Activated CD8-positive, alpha-beta T cell treated with anti-CD3 and anti-CD28 coated beads for 36 hours (primary cell): ENCODE data around the gene ADISSP. TPM values are rescaled to one million over a fixed set of nuclear protein-coding genes. Genes with fewer than 3 reads are reported as not detected.

Experiments
- ATAC-seq: fragments of 200-7000 bp; cut with Tn5 transposase; one replicate; pipeline ENCODE4 v1.10.0; 2021; ENCODE audit warnings: mild to moderate bottlenecking, moderate library complexity
- CTCF ChIA-PET: fragments of 350-600 bp; sonication (Branson Sonifier 250); formaldehyde crosslinking; loops from one replicate; lab custom pipeline; 2021; ENCODE audit warnings: antibody characterized with exemption; lab: Charles Lee
- POLR2A ChIA-PET: fragments of 350-600 bp; sonication (Branson Sonifier 250); formaldehyde crosslinking; loops from one replicate; lab custom pipeline; 2021; ENCODE audit warnings: antibody characterized with exemption; lab: Charles Lee
- DNase-seq: peaks from one replicate; pipeline ENCODE4 v3.0.0-alpha.2; 2020
- H3K27ac Mint-ChIP-seq: one replicate; pipeline ENCODE4 v1.8.0; 2021; ENCODE audit warnings: mild to moderate bottlenecking, mixed read lengths
- H3K27me3 Mint-ChIP-seq: one replicate; pipeline ENCODE4 v1.8.0; 2021; ENCODE audit warnings: mixed read lengths
- H3K36me3 Mint-ChIP-seq: one replicate; pipeline ENCODE4 v1.8.0; 2021; ENCODE audit warnings: low read depth, mixed read lengths
- H3K4me1 Mint-ChIP-seq: one replicate; pipeline ENCODE4 v1.8.0; 2021; ENCODE audit warnings: low read depth, mixed read lengths
- H3K4me3 Mint-ChIP-seq: one replicate; pipeline ENCODE4 v1.8.0; 2021; ENCODE audit warnings: mild to moderate bottlenecking, moderate library complexity, mixed read lengths
- H3K9me3 Mint-ChIP-seq: one replicate; pipeline ENCODE4 v1.8.0; 2021; ENCODE audit warnings: mixed read lengths
- intact Hi-C: fragments of 100-400 bp; cut with micrococcal nuclease; formaldehyde crosslinking; loops from one replicate; pipeline ENCODE4 v1.10.0; 2022
- total RNA-seq, 2 experiments: library from RNA; stranded (reverse); gene quantifications; one replicate each; pipeline ENCODE4 v1.2.3, GENCODE V29; 2021
- TF ChIP-seq, protein P1 (sequence below): fragments of 200-600 bp; IDR thresholded peaks from one replicate; pipeline ENCODE4 v1.8.0; 2022; ENCODE audit warnings: antibody characterized with exemption, mild to moderate bottlenecking

ADISSP gene
- total RNA-seq, 2 experiments from 2014 or later: 62.5 to 66.6 TPM

DNA sequence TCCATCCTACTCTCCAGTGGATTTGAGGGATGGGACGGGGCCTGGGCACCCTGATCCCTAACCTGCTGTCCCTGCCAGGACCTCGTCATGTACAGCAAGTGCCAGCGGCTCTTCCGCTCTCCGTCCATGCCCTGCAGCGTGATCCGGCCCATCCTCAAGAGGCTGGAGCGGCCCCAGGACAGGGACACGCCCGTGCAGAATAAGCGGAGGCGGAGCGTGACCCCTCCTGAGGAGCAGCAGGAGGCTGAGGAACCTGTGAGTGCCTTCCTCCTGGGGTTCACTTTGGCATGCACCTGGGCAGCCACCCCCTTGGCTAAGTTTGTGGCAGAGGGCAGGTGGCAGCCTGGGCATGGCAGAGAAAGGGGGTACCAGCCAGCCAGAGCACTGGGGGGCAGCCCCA lies 34.3 kb upstream of the ADISSP start:
- intact Hi-C loops: no loop called here
- TF ChIP-seq, protein P1, sequence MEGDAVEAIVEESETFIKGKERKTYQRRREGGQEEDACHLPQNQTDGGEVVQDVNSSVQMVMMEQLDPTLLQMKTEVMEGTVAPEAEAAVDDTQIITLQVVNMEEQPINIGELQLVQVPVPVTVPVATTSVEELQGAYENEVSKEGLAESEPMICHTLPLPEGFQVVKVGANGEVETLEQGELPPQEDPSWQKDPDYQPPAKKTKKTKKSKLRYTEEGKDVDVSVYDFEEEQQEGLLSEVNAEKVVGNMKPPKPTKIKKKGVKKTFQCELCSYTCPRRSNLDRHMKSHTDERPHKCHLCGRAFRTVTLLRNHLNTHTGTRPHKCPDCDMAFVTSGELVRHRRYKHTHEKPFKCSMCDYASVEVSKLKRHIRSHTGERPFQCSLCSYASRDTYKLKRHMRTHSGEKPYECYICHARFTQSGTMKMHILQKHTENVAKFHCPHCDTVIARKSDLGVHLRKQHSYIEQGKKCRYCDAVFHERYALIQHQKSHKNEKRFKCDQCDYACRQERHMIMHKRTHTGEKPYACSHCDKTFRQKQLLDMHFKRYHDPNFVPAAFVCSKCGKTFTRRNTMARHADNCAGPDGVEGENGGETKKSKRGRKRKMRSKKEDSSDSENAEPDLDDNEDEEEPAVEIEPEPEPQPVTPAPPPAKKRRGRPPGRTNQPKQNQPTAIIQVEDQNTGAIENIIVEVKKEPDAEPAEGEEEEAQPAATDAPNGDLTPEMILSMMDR: no peak
- H3K9me3 Mint-ChIP-seq: no peaks in the 10 kb centered on the region
- peaks cover 79% of the 10 kb centered on the region for H3K36me3 Mint-ChIP-seq
- DNase-seq (no peak), ATAC-seq (no peak)
- H3K4me1 Mint-ChIP-seq: peaks cover 60% of the 10 kb centered on the region
- CTCF ChIA-PET: no interaction called here
- H3K27ac Mint-ChIP-seq: no peak overlapping the region
- POLR2A ChIA-PET: interaction anchor here (1.9 to 4.6 kb wide), 2 partner anchors 10 to 20 kb away, joined by 6 to 42 read pairs; partner anchors contain the start of gene SPEF1
- H3K4me3 Mint-ChIP-seq: no peak overlapping the region
- no peaks in the 10 kb centered on the region for H3K27me3 Mint-ChIP-seq

DNA sequence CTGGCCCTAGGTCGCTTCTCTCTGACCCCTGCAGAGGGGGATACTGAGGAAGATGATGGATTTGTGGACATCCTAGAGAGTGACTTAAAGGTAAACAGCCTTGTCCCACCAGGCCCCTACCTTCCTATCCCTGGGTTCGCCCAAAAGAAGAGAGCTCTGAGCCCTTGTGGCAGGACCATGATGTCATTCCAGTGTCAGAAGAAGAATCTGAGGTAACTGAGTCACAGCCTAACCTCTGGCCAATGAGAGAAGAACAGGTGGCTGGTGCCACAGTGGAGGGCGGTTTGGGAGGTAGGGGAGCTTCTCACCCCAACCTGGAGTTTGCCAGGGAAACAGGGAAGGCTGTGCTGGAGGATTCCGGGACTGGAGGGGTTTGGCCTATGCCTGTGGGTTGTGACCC lies 33.7 kb upstream of the ADISSP start:
- DNase-seq (no peak), ATAC-seq (no peak)
- POLR2A ChIA-PET: interaction anchor here (0.7 to 4.6 kb wide), 5 partner anchors 10 to 354 kb away, joined by 3 to 42 read pairs (median 6); partner anchors contain the start of gene SPEF1
- Mint-ChIP-seq H3K4me3 (no peak overlapping the region), H3K27me3 (no peaks in the 10 kb centered on the region), H3K4me1 (peaks cover 58% of the 10 kb centered on the region), H3K36me3 (peaks cover 80% of the 10 kb centered on the region), H3K9me3 (no peaks in the 10 kb centered on the region), H3K27ac (peak overlapping the region; percentile 24)
- TF ChIP-seq, protein P1: no peak
- intact Hi-C loops: no loop called here
- CTCF ChIA-PET: interaction anchor here (1.0 to 2.5 kb wide), 3 partner anchors 15 to 34 kb away, joined by 3 to 13 read pairs (median 5); partner anchors contain the start of genes ADISSP, AP5S1 and CENPB

DNA sequence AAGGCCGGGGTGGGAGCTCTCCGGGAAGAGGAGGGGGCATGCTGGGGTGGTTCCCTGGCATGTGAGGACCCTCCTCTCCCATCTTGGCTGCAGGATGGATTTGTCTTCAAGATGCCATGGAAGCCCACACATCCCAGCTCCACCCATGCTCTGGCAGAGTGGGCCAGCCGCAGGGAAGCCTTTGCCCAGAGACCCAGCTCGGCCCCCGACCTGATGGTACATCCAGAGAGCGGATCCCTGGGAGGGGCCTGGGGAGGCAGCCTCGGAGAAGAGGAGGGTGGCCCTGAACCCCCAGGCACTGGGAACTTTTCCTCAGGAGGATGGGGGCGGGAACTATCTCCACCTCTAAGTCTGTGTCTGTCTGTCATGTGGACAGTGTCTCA lies 33.3 kb upstream of the ADISSP start:
- TF ChIP-seq, protein P1: no peak
- H3K9me3 Mint-ChIP-seq: no peaks in the 10 kb centered on the region
- H3K27ac Mint-ChIP-seq: peak overlapping the region; percentile 24
- intact Hi-C loops: no loop called here
- ChIA-PET CTCF (interaction anchor here (1.0 to 2.5 kb wide), 5 partner anchors 10 to 33 kb away, joined by 3 to 13 read pairs (median 5); partner anchors contain the start of genes ADISSP, AP5S1 and CENPB), POLR2A (interaction anchor here (0.7 to 4.6 kb wide), 5 partner anchors 11 to 354 kb away, joined by 3 to 42 read pairs (median 6); partner anchors contain the start of gene SPEF1)
- H3K4me3 Mint-ChIP-seq: no peak overlapping the region
- H3K4me1 Mint-ChIP-seq: peaks cover 58% of the 10 kb centered on the region
- peaks cover 78% of the 10 kb centered on the region for H3K36me3 Mint-ChIP-seq
- ATAC-seq (no peak), DNase-seq (no peak)
- H3K27me3 Mint-ChIP-seq: no peaks in the 10 kb centered on the region

DNA sequence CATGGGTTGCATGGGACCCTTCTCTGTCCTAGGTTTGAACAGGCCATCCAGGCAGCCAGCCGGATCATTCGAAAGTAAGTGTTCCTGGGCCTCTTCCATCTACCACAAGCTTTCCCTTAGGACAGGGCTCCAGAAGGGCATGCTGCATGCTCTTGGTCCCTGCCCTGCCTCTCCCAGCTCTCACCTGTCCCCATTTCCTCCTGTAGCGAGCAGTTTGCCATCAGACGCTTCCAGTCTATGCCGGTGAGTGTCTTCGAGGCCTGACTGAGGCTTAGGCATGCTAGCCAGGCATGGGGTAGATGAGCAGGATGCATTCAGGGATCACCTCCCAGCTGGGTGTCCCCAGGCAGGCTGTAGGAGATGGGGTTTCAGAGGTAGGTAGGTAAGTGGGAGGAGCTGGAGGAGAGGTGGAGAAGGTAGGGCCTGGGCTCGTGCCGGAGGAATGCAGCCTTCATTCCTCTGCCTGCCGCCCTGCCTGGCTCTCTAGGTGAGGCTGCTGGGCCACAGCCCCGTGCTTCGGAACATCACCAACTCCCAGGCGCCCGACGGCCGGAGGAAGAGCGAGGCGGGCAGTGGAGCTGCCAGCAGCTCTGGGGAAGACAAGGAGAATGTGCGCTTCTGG lies 32.8 kb upstream of the ADISSP start:
- no peak for ATAC-seq
- peaks cover 58% of the 10 kb centered on the region for H3K4me1 Mint-ChIP-seq
- no peaks in the 10 kb centered on the region for H3K9me3 Mint-ChIP-seq
- POLR2A ChIA-PET: interaction anchor here (1.0 to 4.6 kb wide), 6 partner anchors 11 to 26 kb away, joined by 3 to 42 read pairs (median 6); partner anchors contain the start of genes AP5S1 and SPEF1
- no peak for DNase-seq
- peak overlapping the region; percentile 68 for H3K27ac Mint-ChIP-seq
- TF ChIP-seq, protein P1: no peak
- no peak overlapping the region for H3K4me3 Mint-ChIP-seq
- no peaks in the 10 kb centered on the region for H3K27me3 Mint-ChIP-seq
- peaks cover 74% of the 10 kb centered on the region for H3K36me3 Mint-ChIP-seq
- intact Hi-C loops: no loop called here
- CTCF ChIA-PET: interaction anchor here (1.0 to 2.5 kb wide), 7 partner anchors 10 to 33 kb away, joined by 3 to 13 read pairs (median 4); partner anchors contain the start of genes ADISSP, AP5S1 and CENPB

DNA sequence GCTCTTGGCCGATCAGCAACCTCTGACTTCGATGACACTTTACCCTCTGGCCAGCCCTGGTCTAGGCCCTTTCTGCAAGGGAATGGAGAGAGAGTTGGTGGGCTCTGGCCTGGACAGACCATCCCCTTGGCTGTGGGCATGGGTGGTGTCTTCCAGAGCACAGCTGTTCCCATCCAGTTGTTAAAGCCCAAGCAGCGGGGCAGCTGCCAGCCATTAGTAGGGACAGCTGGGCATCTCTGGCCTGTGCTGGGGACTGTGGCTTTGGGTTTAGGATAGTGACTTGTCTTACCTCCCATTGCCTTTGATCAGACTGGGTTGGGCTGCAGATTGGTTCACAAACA lies 31.3 kb upstream of the ADISSP start:
- Mint-ChIP-seq H3K9me3 (no peaks in the 10 kb centered on the region), H3K4me3 (peak overlapping the region; percentile 99), H3K27ac (peak overlapping the region; percentile 93), H3K4me1 (peaks cover 56% of the 10 kb centered on the region), H3K27me3 (no peaks in the 10 kb centered on the region), H3K36me3 (peaks cover 64% of the 10 kb centered on the region)
- ChIA-PET POLR2A (interaction anchor here (0.6 to 4.6 kb wide), 4 partner anchors 13 to 22 kb away, joined by 3 to 42 read pairs (median 10); partner anchors contain the start of gene AP5S1), CTCF (interaction anchor here (1.5 to 2.5 kb wide), 3 partner anchors 13 to 21 kb away, joined by 3 to 13 read pairs (median 5); partner anchors contain the start of gene AP5S1)
- TF ChIP-seq, protein P1: no peak
- DNase-seq: no peak
- no peak for ATAC-seq
- intact Hi-C loops: no loop called here
